Kidney (tissue), 14 donors: Measurements from ENCODE around the gene IL36G. TPM values are rescaled to one million over a fixed set of nuclear protein-coding genes. Genes with fewer than 3 reads are reported as not detected.

ENCODE experiments used
- DNase-seq, 5 donors: peaks; one replicate each; pipeline ENCODE4 v3.0.0-alpha.2; 2013 to 2020
- FAIRE-seq: peaks from 2 replicates; lab custom pipeline; 2012; peaks lifted over from hg19 to GRCh38; lab: Jason Lieb, UNC
- H3K27ac ChIP-seq, 2 donors: one replicate each; pipeline ENCODE4 v1.7.0; 2013; ENCODE audit warnings: low read depth in 2 of 2, low read length in 2 of 2, inconsistent platforms in 1 of 2
- H3K27me3 ChIP-seq: one replicate; pipeline ENCODE4 v1.7.1; 2013; ENCODE audit warnings: low read length, inconsistent platforms; ENCODE audit not compliant: control insufficient read depth, insufficient read depth
- H3K36me3 ChIP-seq, 3 donors: one replicate each; pipeline versions ENCODE4 v1.7.0 to v1.7.1; 2013; ENCODE audit warnings: low read length in 3 of 3, control low read depth in 1 of 3, inconsistent platforms in 1 of 3; ENCODE audit not compliant: insufficient read depth in 3 of 3, control insufficient read depth in 2 of 3
- H3K4me1 ChIP-seq, 3 donors: one replicate each; pipeline versions ENCODE4 v1.7.0 to v1.7.1; 2013; ENCODE audit warnings: low read length in 3 of 3, inconsistent platforms in 1 of 3, low read depth in 1 of 3; ENCODE audit not compliant: control insufficient read depth in 2 of 3, insufficient read depth in 2 of 3
- H3K4me3 ChIP-seq, 3 donors: one replicate each; pipeline versions ENCODE4 v1.7.0 to v1.8.1; 2013; ENCODE audit warnings: low read length in 3 of 3, control low read depth in 1 of 3, inconsistent platforms in 1 of 3
- H3K9ac ChIP-seq, 3 donors: one replicate each; pipeline versions ENCODE4 v1.7.0 to v1.7.1; 2013; ENCODE audit warnings: low read length in 3 of 3, control low read depth in 1 of 3, inconsistent platforms in 1 of 3
- H3K9me3 ChIP-seq, 3 donors: one replicate each; pipeline versions ENCODE4 v1.7.0 to v1.7.1; 2013; ENCODE audit warnings: low read length in 3 of 3, control low read depth in 1 of 3, inconsistent platforms in 1 of 3; ENCODE audit not compliant: control insufficient read depth in 2 of 3, insufficient read depth in 1 of 3
- CTCF ChIP-seq: IDR thresholded peaks from 3 replicates; pipeline ENCODE4 v1.5.1; 2012; ENCODE audit warnings: mild to moderate bottlenecking, moderate library complexity, borderline replicate concordance; ENCODE audit not compliant: insufficient read depth; ENCODE audit errors: extremely low read depth
- intact Hi-C: fragments of 100-400 bp; cut with DNase I; formaldehyde crosslinking; loops from one replicate; pipeline ENCODE4 v1.11.1; 2022
- polyA plus RNA-seq: library from polyadenylated mRNA; stranded (reverse); fragments of 350-450 nt; fragmentation: Illumina TruSeq; extraction: RNeasy Lipid Tissue Mini Kit (QIAGEN cat#74804); gene quantifications from one replicate; pipeline ENCODE4 v1.2.3, GENCODE V29; 2014; ENCODE audit warnings: low read depth, low replicate concordance; ENCODE audit not compliant: insufficient read depth
- total RNA-seq: library from RNA; stranded (reverse); fragmentation: NEBNext Ultra II Directional; extraction: Animal tissue kit (Norgen Biotek cat#: 25700); gene quantifications from one replicate; pipeline ENCODE4 v1.2.1, GENCODE V29; 2021
- donor health status: control.
- donor health status: control.
- donor health status: control.
- donor health status: control.
- donor health status: control.
- donor health status: DM: yes; HTN: yes; CAD: no.
- donor health status: Normal renal cell carcinoma (clear cell type).

IL36G gene
- total and polyA plus RNA-seq, 2 donors from 2014 or later: 1.7 TPM; not detected in 1

GRCh38 chr2:112995346-112995920 lies 17.6 kb downstream of the IL36G start:
- H3K9ac ChIP-seq: no peak overlapping the region
- no peak overlapping the region for H3K4me3 ChIP-seq
- DNase-seq: no peak
- FAIRE-seq: no peak
- TF ChIP-seq CTCF: no peak
- no peaks in the 10 kb centered on the region for H3K27me3 ChIP-seq
- peaks cover 0 to 17% (median 0%) of the 10 kb centered on the region in 3 donors for H3K9me3 ChIP-seq
- H3K27ac ChIP-seq: no peak overlapping the region
- intact Hi-C loops: no loop called here
- no peaks in the 10 kb centered on the region for H3K4me1 ChIP-seq
- H3K36me3 ChIP-seq: no peaks in the 10 kb centered on the region

- FAIRE-seq (no peak), DNase-seq (no peak)
- no peak overlapping the region for H3K27ac ChIP-seq
- no peak for TF ChIP-seq CTCF
- no peaks in the 10 kb centered on the region for H3K27me3 ChIP-seq
- no peak overlapping the region for H3K9ac ChIP-seq
- no peaks in the 10 kb centered on the region for H3K36me3 ChIP-seq
- no peaks in the 10 kb centered on the region for H3K4me1 ChIP-seq
- H3K9me3 ChIP-seq: peaks cover 0 to 23% (median 0%) of the 10 kb centered on the region in 3 donors
- no peak overlapping the region for H3K4me3 ChIP-seq
- intact Hi-C loops: no loop called here
These were observed 18.8 kb downstream of the IL36G start for GRCh38 chr2:112996635-112997034.

DNA sequence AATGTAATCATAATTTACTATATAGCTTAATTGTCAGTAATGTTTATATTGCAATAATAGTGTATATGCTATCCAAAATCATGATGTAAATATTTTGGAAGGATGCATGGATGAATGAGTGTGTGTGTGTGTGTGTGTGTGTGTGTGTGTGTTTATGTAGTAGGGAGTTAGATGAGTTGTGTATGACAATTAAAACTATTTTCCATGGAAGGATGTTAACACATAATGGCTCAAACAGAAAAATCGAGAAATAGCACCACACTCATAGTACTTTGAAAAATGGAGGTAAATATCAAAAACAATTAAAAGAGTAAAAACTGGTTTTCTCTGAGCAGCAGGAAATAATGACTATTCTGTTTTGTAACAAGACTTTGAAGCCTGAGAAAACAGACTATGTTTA lies 19.3 kb downstream of the IL36G start:
- no peak overlapping the region for H3K9ac ChIP-seq
- DNase-seq: no peak
- H3K36me3 ChIP-seq: no peaks in the 10 kb centered on the region
- H3K27me3 ChIP-seq: no peaks in the 10 kb centered on the region
- H3K4me3 ChIP-seq: no peak overlapping the region
- intact Hi-C loops: no loop called here
- peaks cover 0 to 23% (median 0%) of the 10 kb centered on the region in 3 donors for H3K9me3 ChIP-seq
- H3K4me1 ChIP-seq: no peaks in the 10 kb centered on the region
- no peak overlapping the region for H3K27ac ChIP-seq
- FAIRE-seq: no peak
- TF ChIP-seq CTCF: no peak

GRCh38 chr2:113000436-113000835 lies 22.6 kb downstream of the IL36G start:
- intact Hi-C loops: no loop called here
- DNase-seq (no peak), FAIRE-seq (no peak)
- Histone ChIP-seq H3K27ac (no peak overlapping the region), H3K27me3 (no peaks in the 10 kb centered on the region), H3K4me3 (no peak overlapping the region), H3K36me3 (no peaks in the 10 kb centered on the region), H3K9me3 (peaks cover 0 to 15% (median 0%) of the 10 kb centered on the region in 3 donors), H3K9ac (no peak overlapping the region), H3K4me1 (no peaks in the 10 kb centered on the region)
- TF ChIP-seq CTCF: no peak
